Measurements from ENCODE around the gene LRMDA.

LRMDA gene

DNA sequence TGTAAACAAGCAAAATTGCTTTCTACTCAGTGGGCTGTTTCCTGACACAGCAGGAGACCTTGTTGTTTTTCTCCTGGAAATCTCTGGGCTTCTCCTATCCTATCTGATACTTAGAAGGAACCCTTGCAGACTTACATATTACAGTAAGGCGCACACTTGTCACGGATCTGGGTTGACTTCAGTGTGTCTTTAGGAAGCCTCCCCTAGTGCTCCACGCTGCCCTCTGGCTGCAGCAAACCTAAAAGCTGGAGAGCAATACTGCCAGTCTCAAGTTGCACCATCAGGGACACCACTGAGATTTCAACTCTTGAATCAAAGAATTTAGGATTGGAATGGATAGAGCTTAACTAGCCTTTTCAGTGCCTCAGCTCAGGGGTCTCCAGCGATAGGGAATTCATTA, 495.3 kb downstream of the LRMDA start:
- Histone ChIP-seq H2AFZ (ENCODE audit: low read depth, low read length, severe bottlenecking) (no peak overlapping the region), H3K27me3 (ENCODE audit: low read length) (no peaks in the 10 kb centered on the region)
- TF ChIP-seq EZH2phosphoT487 (conservative IDR thresholded peaks at IDR 0.05; ENCODE audit: low read length): no peak
- TF ChIP-seq, protein P1, sequence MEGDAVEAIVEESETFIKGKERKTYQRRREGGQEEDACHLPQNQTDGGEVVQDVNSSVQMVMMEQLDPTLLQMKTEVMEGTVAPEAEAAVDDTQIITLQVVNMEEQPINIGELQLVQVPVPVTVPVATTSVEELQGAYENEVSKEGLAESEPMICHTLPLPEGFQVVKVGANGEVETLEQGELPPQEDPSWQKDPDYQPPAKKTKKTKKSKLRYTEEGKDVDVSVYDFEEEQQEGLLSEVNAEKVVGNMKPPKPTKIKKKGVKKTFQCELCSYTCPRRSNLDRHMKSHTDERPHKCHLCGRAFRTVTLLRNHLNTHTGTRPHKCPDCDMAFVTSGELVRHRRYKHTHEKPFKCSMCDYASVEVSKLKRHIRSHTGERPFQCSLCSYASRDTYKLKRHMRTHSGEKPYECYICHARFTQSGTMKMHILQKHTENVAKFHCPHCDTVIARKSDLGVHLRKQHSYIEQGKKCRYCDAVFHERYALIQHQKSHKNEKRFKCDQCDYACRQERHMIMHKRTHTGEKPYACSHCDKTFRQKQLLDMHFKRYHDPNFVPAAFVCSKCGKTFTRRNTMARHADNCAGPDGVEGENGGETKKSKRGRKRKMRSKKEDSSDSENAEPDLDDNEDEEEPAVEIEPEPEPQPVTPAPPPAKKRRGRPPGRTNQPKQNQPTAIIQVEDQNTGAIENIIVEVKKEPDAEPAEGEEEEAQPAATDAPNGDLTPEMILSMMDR (IDR thresholded peaks at IDR 0.05; ENCODE audit: insufficient read depth, low read length, poor library complexity, severe bottlenecking): no peak

DNA sequence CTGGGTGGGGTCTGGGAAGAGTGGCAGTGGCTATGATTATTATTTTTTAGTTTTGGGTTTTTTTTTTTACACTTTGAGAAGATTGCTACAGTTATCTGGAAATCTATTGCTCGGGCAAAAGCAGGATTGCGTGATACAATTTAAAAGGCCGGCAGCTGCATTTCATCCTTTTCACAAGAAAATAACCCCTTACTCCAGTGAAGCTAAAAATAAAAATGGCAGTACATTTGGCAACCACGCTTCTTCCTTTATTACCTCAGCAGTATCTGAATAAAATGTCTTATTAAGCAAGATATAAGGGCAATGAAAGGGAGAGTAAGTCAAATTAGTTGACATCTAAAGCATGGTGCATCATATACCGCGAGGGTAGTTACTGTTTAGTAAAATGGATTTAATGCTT, 496.8 kb downstream of the LRMDA start:
- Histone ChIP-seq H4K20me1 (ENCODE audit: low read depth, low read length) (no peaks in the 10 kb centered on the region), H3K27ac (ENCODE audit: low read depth, low read length) (no peak overlapping the region), H3K9me2 (replicated peaks; ENCODE audit: insufficient read depth, low read length) (no peaks in the 10 kb centered on the region; the same call in 1 of the 2 replicates), H3K9me3 (ENCODE audit: insufficient read depth, low read length) (no peaks in the 10 kb centered on the region), H3K4me2 (ENCODE audit: low read depth, low read length, poor library complexity, severe bottlenecking) (no peak overlapping the region), H3K9ac (ENCODE audit: low read length) (no peak overlapping the region), H2AFZ (ENCODE audit: low read depth, low read length, severe bottlenecking) (no peak overlapping the region), H3K79me2 (ENCODE audit: insufficient read depth, low read length) (no peaks in the 10 kb centered on the region), H3K36me3 (ENCODE audit: low read length) (no peaks in the 10 kb centered on the region), H3F3A (ENCODE audit: insufficient read depth) (no peaks in the 10 kb centered on the region), H3K27me3 (ENCODE audit: low read length) (no peaks in the 10 kb centered on the region), H3K4me3 (ENCODE audit: insufficient read depth, low read length, poor library complexity, severe bottlenecking) (no peak overlapping the region)
- TF ChIP-seq, protein P1 (IDR thresholded peaks at IDR 0.05; ENCODE audit: insufficient read depth, low read length, poor library complexity, severe bottlenecking): no peak
- TF ChIP-seq EZH2phosphoT487 (conservative IDR thresholded peaks at IDR 0.05; ENCODE audit: low read length): no peak

More for the DNA sequence above, 495.3 kb downstream of the LRMDA start:
- no peaks in the 10 kb centered on the region for H3K79me2 ChIP-seq (ENCODE audit: insufficient read depth, low read length)
- no peak overlapping the region for H3K4me2 ChIP-seq (ENCODE audit: low read depth, low read length, poor library complexity, severe bottlenecking)
- H3K9me3 ChIP-seq (ENCODE audit: insufficient read depth, low read length): no peaks in the 10 kb centered on the region
- no peak overlapping the region for H3K27ac ChIP-seq (ENCODE audit: low read depth, low read length)
- H3K36me3 ChIP-seq (ENCODE audit: low read length): no peaks in the 10 kb centered on the region
- no peaks in the 10 kb centered on the region; the same call in 1 of the 2 replicates for H3K9me2 ChIP-seq (replicated peaks; ENCODE audit: insufficient read depth, low read length)
- no peaks in the 10 kb centered on the region for H3F3A ChIP-seq (ENCODE audit: insufficient read depth)
- no peaks in the 10 kb centered on the region for H4K20me1 ChIP-seq (ENCODE audit: low read depth, low read length)
- H3K4me3 ChIP-seq (ENCODE audit: insufficient read depth, low read length, poor library complexity, severe bottlenecking): no peak overlapping the region
- H3K9ac ChIP-seq (ENCODE audit: low read length): no peak overlapping the region

DNA sequence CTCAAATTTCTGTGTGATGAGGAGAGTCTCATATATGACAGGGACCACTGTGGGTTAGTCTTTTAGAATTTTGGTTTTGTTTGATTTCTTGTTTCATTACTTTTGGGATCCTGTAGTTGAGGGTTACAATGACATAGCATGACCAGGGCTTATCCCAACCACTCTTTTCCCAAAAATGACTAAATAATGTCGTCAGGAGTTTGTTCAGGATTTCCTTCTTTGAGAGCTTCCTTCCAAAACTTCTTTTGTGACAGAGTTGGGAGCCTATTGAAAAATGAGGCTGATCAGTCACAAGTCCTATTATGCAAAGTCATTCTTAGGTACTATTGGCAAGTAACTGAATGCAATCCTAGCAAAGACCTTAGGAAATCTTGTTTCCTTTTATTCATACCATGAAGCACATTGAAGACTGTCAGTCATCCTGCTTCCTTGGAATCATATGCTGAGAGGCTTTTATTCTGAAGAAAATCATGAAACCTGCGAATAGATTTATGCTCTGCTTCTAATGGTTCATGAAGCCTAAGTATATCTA, 498.3 kb downstream of the LRMDA start:
- H2AFZ ChIP-seq (ENCODE audit: low read depth, low read length, severe bottlenecking): no peak overlapping the region
- H3K36me3 ChIP-seq (ENCODE audit: low read length): no peaks in the 10 kb centered on the region
- H3K27ac ChIP-seq (ENCODE audit: low read depth, low read length): no peak overlapping the region
- no peak overlapping the region for H3K4me3 ChIP-seq (ENCODE audit: insufficient read depth, low read length, poor library complexity, severe bottlenecking)
- TF ChIP-seq, protein P1 (IDR thresholded peaks at IDR 0.05; ENCODE audit: insufficient read depth, low read length, poor library complexity, severe bottlenecking): no peak
- no peak for TF ChIP-seq EZH2phosphoT487 (conservative IDR thresholded peaks at IDR 0.05; ENCODE audit: low read length)
- no peak overlapping the region for H3K4me2 ChIP-seq (ENCODE audit: low read depth, low read length, poor library complexity, severe bottlenecking)
- no peaks in the 10 kb centered on the region for H3F3A ChIP-seq (ENCODE audit: insufficient read depth)
- no peak overlapping the region for H3K9ac ChIP-seq (ENCODE audit: low read length)
- no peaks in the 10 kb centered on the region for H3K79me2 ChIP-seq (ENCODE audit: insufficient read depth, low read length)
- no peaks in the 10 kb centered on the region; the same call in 1 of the 2 replicates for H3K9me2 ChIP-seq (replicated peaks; ENCODE audit: insufficient read depth, low read length)
- H3K27me3 ChIP-seq (ENCODE audit: low read length): no peaks in the 10 kb centered on the region
- H3K9me3 ChIP-seq (ENCODE audit: insufficient read depth, low read length): no peaks in the 10 kb centered on the region
- no peaks in the 10 kb centered on the region for H4K20me1 ChIP-seq (ENCODE audit: low read depth, low read length)

Measured in SU-DHL-6 (cell line).